SK-N-SH (cell line): ENCODE data around the gene PDE10A. TPM values are rescaled to one million over a fixed set of nuclear protein-coding genes. Genes with fewer than 3 reads are reported as not detected.

Experiments
- CTCF ChIA-PET: fragments of 300-600, 350-600 bp; formaldehyde crosslinking; extraction: SDS; loops from one replicate; lab custom pipeline; 2021; lab: Yijun Ruan, JAX
- POLR2A ChIA-PET: fragments of 350-600 bp; sonication (Branson Sonifier 250); formaldehyde crosslinking; extraction: SDS; loops from one replicate; lab custom pipeline; 2020; ENCODE audit warnings: antibody characterized with exemption, inconsistent platforms; lab: Yijun Ruan, JAX
- DNase-seq: peaks from one replicate; pipeline ENCODE4 v3.0.0; 2012
- H2AFZ ChIP-seq: fragments of 200-600 bp; sonication (generic); 2 replicates; pipeline ENCODE4 v1.8.1; 2016; ENCODE audit warnings: antibody characterized with exemption, mild to moderate bottlenecking, low read depth
- H3F3A ChIP-seq: fragments of 200-600 bp; sonication (generic); replicated peaks from 2 replicates; pipeline ENCODE3; 2016; ENCODE audit warnings: antibody characterized with exemption, mild to moderate bottlenecking; ENCODE audit not compliant: insufficient read depth
- H3K27ac ChIP-seq, 2 experiments: fragments of 200-500 bp in 1 of 2; fragments of 200-600 bp in 1 of 2; sonication (Bioruptor generic) in 1 of 2; sonication (generic), shearing (Covaris generic) in 1 of 2; 2 replicates each; pipeline versions ENCODE4 v1.5.1 to v1.6.1; 2014 to 2016; ENCODE audit warnings: low read depth in 2 of 2, inconsistent platforms in 1 of 2, low read length in 1 of 2, mild to moderate bottlenecking in 1 of 2, mixed read lengths in 1 of 2
- H3K27me3 ChIP-seq: fragments of 200-600 bp; sonication (generic), shearing (Covaris generic); 2 replicates; pipeline ENCODE4 v1.6.1; 2016; ENCODE audit warnings: mixed run types; ENCODE audit not compliant: insufficient read depth
- H3K36me3 ChIP-seq, 2 experiments: fragments of 200-500 bp in 1 of 2; fragments of 200-600 bp in 1 of 2; sonication (Bioruptor generic) in 1 of 2; sonication (generic) in 1 of 2; replicated peaks in 1 of 2; 2 replicates each; pipeline versions ENCODE3 to v1.5.1; 2014 to 2016; ENCODE audit warnings: low read length in 1 of 2, mild to moderate bottlenecking in 1 of 2; ENCODE audit not compliant: insufficient read depth in 2 of 2, control insufficient read depth in 1 of 2
- H3K4me1 ChIP-seq, 2 experiments: fragments of 200-500 bp in 1 of 2; fragments of 200-600 bp in 1 of 2; sonication (Bioruptor generic) in 1 of 2; sonication (generic), shearing (Covaris generic) in 1 of 2; 2 replicates each; pipeline versions ENCODE4 v1.5.1 to v1.6.1; 2014 to 2016; ENCODE audit warnings: low read depth in 1 of 2, low read length in 1 of 2, mixed run types in 1 of 2; ENCODE audit not compliant: insufficient read depth in 2 of 2, control insufficient read depth in 1 of 2
- H3K4me2 ChIP-seq: fragments of 200-600 bp; sonication (generic), shearing (Covaris generic); 2 replicates; pipeline ENCODE4 v1.6.1; 2017; ENCODE audit warnings: mixed run types
- H3K4me3 ChIP-seq, 2 experiments: fragments of 200-500 bp in 1 of 2; fragments of 200-600 bp in 1 of 2; sonication (Bioruptor generic) in 1 of 2; sonication (generic), shearing (Covaris generic) in 1 of 2; 2 replicates each; pipeline versions ENCODE4 v1.5.1 to v1.8.1; 2014 to 2016; ENCODE audit warnings: low read depth in 2 of 2, inconsistent platforms in 1 of 2, low read length in 1 of 2, mild to moderate bottlenecking in 1 of 2, mixed read lengths in 1 of 2, moderate library complexity in 1 of 2
- H3K79me2 ChIP-seq: fragments of 200-600 bp; sonication (generic); 2 replicates; pipeline ENCODE4 v1.8.1; 2017; ENCODE audit warnings: mild to moderate bottlenecking; ENCODE audit not compliant: insufficient read depth
- H3K9ac ChIP-seq: fragments of 200-600 bp; sonication (generic); 2 replicates; pipeline ENCODE4 v1.6.1; 2017; ENCODE audit warnings: mixed run types
- H3K9me2 ChIP-seq: fragments of 200-600 bp; sonication (generic); 2 replicates; pipeline ENCODE4 v1.6.1; 2017; ENCODE audit warnings: mixed run types
- H3K9me3 ChIP-seq: fragments of 200-600 bp; sonication (generic); 2 replicates; pipeline ENCODE4 v1.6.1; 2017; ENCODE audit warnings: mixed run types, mild to moderate bottlenecking, moderate library complexity
- H4K20me1 ChIP-seq: fragments of 200-600 bp; sonication (generic); 2 replicates; pipeline ENCODE4 v1.6.1; 2017; ENCODE audit warnings: mild to moderate bottlenecking, mixed run types; ENCODE audit not compliant: insufficient read depth
- EP300 ChIP-seq, 2 experiments: IDR thresholded peaks; 2 replicates each; pipeline versions ENCODE4 v1.4.0 to v1.6.1; 2012; ENCODE audit warnings: borderline replicate concordance in 1 of 2, low read depth in 1 of 2, low read length in 1 of 2
- FOXJ3 ChIP-seq: sonication (generic); formaldehyde crosslinking; IDR thresholded peaks from 2 replicates; pipeline ENCODE4 v1.5.1; 2020; ENCODE audit warnings: mild to moderate bottlenecking, missing genetic modification reagents
- GATA2 ChIP-seq: sonication (generic); formaldehyde crosslinking; IDR thresholded peaks from 2 replicates; pipeline ENCODE4 v1.5.0; 2020; ENCODE audit warnings: mild to moderate bottlenecking, missing genetic modification reagents
- POLR2AphosphoS5 ChIP-seq: IDR thresholded peaks from 2 replicates; pipeline ENCODE4 v1.6.1; 2012; ENCODE audit warnings: low read depth, low read length
- RCOR1 ChIP-seq: fragments of 150-350 bp; IDR thresholded peaks from 2 replicates; pipeline ENCODE4 v1.6.1; 2017; ENCODE audit warnings: antibody characterized with exemption, low read length
- TCF12 ChIP-seq: IDR thresholded peaks from 2 replicates; pipeline ENCODE4 v1.4.0; 2012
- YY1 ChIP-seq: IDR thresholded peaks from 2 replicates; pipeline ENCODE4 v1.4.0; 2012; ENCODE audit warnings: low read depth, mild to moderate bottlenecking
- WGBS: methylation state at CpG from one replicate; pipeline ENCODE4 v1.1.6; 2017; ENCODE audit warnings: low lambda C conversion rate; 5-methylcytosine and 5-hydroxymethylcytosine counted together
- polyA plus RNA-seq, 3 experiments: library from polyadenylated mRNA; depleted of rRNA; stranded (reverse); fragments of >200 nt; gene quantifications; 2 replicates each; pipeline ENCODE4 v1.2.3, GENCODE V29; 2012
- TF ChIP-seq, protein P1 (sequence below): IDR thresholded peaks from 2 replicates; pipeline ENCODE4; 2012
- TF ChIP-seq, protein P2 (sequence below): IDR thresholded peaks from 2 replicates; pipeline ENCODE4 v1.4.0; 2012; ENCODE audit warnings: low read depth

PDE10A gene
- polyA plus RNA-seq, 1 of the 3 experiments (the other 2 are of a cell fraction): 0.43 TPM

DNA sequence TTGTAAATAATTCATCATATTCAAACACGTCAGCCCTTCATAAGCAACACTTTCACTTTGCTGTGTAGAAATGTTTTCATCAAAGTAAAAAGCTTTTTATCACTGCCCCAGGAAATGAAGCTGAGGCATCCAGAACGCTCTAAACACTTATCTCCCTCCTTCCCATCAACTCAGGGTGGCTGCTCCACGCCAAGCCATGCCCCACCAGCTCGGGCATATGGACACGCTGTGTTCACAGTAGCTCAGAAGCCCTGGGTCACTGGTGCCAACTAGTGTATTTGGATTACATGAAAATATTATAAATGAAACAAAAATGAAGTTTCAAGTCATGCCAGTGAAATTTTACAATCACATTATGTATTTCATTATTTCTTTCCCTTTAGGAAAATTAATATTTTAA is 10.3 kb downstream of the PDE10A start:
- Histone ChIP-seq H3K9me2 (no peaks in the 10 kb centered on the region), H3K4me1 (peaks cover 0 to 7% of the 10 kb centered on the region in 2 experiments; a peak in 1 of 4 replicates), H3K79me2 (no peaks in the 10 kb centered on the region), H3K27ac (no peak overlapping the region), H4K20me1 (no peaks in the 10 kb centered on the region), H3F3A (peaks cover 5% of the 10 kb centered on the region), H3K4me2 (peak overlapping the region; percentile 50; the same call in 1 of the 2 replicates), H2AFZ (no peak overlapping the region), H3K27me3 (no peaks in the 10 kb centered on the region), H3K9me3 (no peaks in the 10 kb centered on the region), H3K4me3 (no peak overlapping the region), H3K9ac (no peak overlapping the region), H3K36me3 (no peaks in the 10 kb centered on the region)
- DNase-seq: no peak
- WGBS: 54% methylated on average over 5 of the region's 5 CpGs
- ChIA-PET POLR2A (no interaction called here), CTCF (no interaction called here)
- no peak for TF ChIP-seq RCOR1
- TF ChIP-seq YY1: no peak

DNA sequence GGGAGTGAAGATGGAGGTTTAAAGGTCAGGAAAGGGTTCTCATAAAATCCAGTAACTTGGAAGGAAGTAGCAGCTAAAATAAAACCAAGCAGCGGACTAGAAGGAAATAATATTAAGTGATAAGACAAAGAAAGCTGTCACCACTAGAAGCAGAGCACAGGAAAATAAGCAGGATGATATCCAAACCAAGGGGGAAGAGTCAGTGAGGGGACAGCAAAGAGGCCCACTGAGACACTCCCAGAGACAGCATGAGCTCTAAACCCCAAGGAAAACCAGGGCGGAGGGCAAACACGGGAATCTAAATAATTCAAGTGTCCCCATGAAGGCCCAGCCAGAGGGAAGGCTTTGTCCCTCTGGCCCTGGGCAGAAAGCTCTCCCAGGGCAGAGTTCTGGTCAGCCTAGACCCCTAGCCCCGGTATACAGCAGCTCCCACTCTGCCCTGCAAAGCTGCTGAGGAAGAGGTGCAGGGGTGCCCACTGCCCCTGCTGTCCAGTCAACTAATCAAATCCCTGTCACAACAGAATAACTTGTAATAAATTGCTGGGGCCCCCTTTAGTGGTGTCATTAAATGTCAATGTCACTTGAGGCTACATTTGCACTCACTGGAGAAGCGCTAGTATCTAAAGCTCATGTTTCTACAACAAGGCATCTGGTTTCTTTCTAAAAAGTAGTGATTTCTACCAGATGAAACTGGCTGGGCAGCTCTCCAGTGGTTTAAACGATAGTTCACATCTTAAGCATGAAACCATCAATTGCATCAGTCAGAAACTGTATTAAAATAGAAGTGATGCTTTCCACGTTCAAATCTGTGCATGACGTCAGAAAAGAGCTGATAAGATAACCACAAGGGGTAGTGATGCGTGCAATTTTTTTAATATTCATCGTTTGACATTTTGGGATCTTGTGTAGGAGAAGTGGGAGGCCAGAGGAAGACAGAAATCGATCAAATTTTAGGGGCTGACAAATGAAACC is 13.6 kb downstream of the PDE10A start:
- Histone ChIP-seq H3K4me1 (peaks cover 0 to 11% of the 10 kb centered on the region in 2 experiments; a peak in 1 of 4 replicates), H2AFZ (no peak overlapping the region), H3K9ac (no peak overlapping the region), H3K4me3 (no peak overlapping the region), H3K9me3 (no peaks in the 10 kb centered on the region), H3K9me2 (no peaks in the 10 kb centered on the region), H3K79me2 (no peaks in the 10 kb centered on the region), H3F3A (peaks cover 5% of the 10 kb centered on the region), H3K27ac (no peak overlapping the region), H4K20me1 (no peaks in the 10 kb centered on the region), H3K27me3 (no peaks in the 10 kb centered on the region), H3K36me3 (no peaks in the 10 kb centered on the region), H3K4me2 (no peak overlapping the region)
- POLR2A ChIA-PET: no interaction called here
- 27% methylated on average over 10 of the region's 11 CpGs for WGBS
- TF ChIP-seq TCF12 (peak; percentile 72), FOXJ3 (CRISPR knock-in tag) (0 out of 2 replicates have a peak, but pooled peaks have one; percentile 38), GATA2 (peak; percentile 32; the same call in 1 of the 2 replicates), POLR2AphosphoS5 (no peak), EP300 (IDR thresholded peaks at IDR 0.05; ENCODE audit: borderline replicate concordance in 1 of 2, low read depth in 1 of 2, low read length in 1 of 2) (peak in 1 of 2 experiments; percentile 41; a peak in 1 of 4 replicates)
- TF ChIP-seq, protein P1, sequence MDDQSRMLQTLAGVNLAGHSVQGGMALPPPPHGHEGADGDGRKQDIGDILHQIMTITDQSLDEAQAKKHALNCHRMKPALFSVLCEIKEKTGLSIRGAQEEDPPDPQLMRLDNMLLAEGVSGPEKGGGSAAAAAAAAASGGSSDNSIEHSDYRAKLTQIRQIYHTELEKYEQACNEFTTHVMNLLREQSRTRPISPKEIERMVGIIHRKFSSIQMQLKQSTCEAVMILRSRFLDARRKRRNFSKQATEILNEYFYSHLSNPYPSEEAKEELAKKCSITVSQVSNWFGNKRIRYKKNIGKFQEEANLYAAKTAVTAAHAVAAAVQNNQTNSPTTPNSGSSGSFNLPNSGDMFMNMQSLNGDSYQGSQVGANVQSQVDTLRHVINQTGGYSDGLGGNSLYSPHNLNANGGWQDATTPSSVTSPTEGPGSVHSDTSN: peak; percentile 28
- TF ChIP-seq, protein P2, sequence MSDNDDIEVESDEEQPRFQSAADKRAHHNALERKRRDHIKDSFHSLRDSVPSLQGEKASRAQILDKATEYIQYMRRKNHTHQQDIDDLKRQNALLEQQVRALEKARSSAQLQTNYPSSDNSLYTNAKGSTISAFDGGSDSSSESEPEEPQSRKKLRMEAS: no peak
- CTCF ChIA-PET: interaction anchor here (1.2 to 1.3 kb wide), 3 partner anchors 20 to 209 kb away, joined by 3 to 4 read pairs (median 3); no protein-coding TSS in a partner anchor
- peak; percentile 47 for DNase-seq
